ENCODE measurements around the gene CDC7.
"Not testable (repeated sequence)": the region's sequence is repeated elsewhere in the genome, so short reads cannot be mapped to it uniquely, and the experiment has no call there.

The CDC7 gene

DNA sequence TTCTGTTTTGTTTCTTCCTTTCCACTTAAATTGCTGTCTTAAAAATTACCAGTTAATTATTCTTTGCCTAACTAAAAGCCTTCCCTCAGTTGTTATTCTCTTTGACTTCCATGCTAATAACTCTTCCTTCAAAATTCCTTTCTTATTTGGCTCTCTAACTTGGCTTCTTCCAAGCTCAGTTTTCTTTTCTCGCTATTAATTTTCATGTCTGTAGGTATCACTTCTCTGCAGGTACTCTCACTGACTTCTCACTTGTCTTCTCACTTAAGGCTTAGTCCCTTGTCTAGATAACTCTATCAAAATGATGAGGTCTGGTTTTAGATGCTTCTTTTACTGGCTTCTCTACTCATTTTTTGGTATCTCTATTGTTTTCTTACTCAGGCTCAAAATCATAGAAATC is 10.1 kb downstream of the CDC7 start:
- no peak for DNase-seq (ENCODE audit: low read depth in 3 of 3)

DNA sequence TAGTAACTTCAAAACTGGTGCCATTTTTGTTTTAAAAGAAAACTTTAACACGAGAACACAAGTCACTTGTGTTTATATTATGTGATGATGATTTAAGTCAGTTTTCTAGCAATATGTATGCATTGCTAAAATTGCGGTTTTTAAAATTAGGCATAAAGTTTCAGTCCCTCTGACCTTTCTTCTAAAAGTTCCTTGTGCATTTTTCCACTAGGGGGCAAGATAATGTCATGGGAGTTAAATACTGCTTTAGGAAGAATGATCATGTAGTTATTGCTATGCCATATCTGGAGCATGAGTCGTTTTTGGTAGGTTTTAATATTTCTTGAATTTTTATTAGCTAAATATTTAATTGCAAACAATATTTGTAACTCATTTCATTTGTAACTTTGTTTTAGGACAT is 10.7 kb downstream of the CDC7 start:
- DNase-seq (ENCODE audit: low read depth in 3 of 3): no peak

DNA sequence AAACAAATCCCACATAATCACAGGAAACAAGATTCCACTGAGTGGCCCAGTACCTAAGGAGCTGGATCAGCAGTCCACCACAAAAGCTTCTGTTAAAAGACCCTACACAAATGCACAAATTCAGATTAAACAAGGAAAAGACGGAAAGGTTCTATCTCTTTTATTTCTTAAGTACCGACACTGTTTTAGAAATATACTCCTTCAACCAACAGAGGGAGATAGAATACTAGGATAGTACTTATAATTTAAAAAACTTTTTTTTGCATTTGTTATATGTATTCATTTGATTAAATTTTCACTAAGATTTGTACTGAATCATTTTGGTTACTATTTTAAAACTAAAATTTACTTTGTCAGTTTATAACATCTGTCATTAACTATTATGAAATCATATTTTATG is 12.5 kb downstream of the CDC7 start:
- DNase-seq (ENCODE audit: low read depth in 3 of 3): no peak

DNA sequence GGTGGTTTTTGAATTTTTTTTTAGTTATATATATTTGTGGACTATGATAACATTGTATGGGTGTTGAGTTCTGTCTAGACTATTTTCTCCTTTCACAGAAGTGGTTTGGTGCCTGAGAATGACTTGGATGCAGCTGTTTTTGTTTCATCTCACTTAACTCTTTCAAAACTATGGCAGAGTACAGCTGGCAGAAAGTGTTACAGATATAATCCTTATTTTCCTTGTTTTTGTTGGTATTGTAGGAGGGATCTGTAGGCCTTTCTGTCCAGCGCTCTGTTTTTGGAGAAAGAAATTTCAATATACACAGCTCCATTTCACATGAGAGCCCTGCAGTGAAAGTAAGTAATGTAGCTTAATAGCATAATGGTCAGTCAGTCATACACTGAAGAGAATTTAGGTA is 13.1 kb downstream of the CDC7 start:
- no peak for DNase-seq (ENCODE audit: low read depth in 3 of 3)

DNA sequence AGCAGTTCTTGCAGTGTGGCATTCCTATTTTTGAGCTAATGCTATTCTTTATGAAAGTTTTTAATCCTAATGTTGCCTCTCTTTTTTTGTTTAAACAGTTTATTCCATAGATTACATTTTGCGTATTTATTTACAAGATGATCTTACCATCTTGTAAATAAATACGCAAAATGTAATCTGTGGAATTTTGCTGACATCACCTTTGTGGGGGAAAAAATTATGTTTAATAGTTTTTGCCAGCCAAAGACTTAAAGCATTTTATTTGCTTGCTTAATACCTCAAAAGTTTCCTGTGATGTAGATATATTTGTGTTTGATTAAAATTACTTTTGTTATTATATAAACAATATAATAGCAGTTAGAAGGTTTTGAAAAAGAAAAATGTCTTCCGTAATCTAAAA is 15.3 kb downstream of the CDC7 start:
- DNase-seq (ENCODE audit: low read depth in 3 of 3): no peak

DNA sequence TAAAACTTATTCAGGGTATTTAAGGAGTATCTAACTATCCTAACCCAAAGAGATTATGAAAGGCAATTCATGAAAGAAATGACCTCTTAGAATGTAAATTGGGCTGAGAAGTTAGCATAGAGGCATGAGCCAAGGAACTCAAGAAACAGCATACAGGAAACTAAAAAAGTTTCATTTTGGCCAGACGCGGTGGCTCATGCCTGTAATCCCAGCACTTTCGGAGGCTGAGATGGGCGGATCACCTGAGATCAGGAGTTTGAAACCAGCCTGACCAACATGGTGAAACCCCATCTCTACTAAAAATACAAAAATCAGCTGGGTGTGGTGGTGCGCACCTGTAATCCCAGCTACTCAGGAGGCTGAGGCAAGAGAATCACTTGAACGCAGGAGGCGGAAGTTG is 16.0 kb downstream of the CDC7 start:
- DNase-seq (ENCODE audit: low read depth in 3 of 3): not testable (repeated sequence)

DNA sequence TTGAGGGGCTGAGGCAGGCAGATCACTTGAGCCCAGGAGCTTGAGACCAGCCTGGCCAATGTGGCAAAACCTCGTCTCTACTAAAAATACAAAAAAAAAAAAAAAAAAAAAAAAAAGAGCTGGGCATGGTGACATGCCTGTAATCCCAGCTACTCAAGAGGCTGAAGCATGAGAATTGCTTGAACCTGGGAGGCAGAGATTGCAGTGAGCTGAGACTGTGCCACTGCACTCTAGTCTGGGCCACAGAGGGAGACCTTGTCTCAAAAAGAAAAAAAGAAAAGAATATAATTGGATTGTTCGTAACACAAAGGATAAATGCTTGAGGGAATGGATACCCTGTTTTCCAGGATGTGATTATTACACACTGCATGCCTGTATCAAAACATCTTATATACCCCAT is 18.5 kb downstream of the CDC7 start:
- DNase-seq (ENCODE audit: low read depth in 3 of 3): not testable (repeated sequence)

DNA sequence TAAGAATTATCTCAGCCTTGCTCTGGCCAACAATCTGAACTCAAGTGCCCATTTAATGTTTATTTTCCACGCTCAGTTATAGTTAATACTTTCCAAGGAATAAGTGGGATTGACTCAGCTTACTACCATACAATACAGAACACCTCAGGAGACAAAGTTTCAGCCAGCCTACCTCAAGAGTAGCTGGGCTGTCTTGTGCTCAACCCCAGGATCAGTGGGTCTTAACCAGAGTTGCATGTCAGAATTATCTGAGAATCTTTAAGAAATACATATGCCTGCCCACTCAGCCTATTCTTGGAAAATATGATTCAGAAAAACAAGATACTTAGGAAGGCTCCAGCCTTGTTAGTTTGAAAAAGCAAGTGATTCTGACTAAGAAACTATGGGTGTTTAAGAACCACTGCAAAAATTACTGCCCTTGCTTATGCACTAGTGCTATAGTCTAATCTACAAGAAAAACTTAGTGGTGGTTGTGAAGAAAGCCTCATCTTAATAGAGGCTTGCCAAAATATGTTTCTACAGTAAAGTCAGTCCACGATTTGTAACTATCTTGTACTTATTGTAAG is 20.4 kb downstream of the CDC7 start:
- no peak for DNase-seq (ENCODE audit: low read depth in 3 of 3)

DNA sequence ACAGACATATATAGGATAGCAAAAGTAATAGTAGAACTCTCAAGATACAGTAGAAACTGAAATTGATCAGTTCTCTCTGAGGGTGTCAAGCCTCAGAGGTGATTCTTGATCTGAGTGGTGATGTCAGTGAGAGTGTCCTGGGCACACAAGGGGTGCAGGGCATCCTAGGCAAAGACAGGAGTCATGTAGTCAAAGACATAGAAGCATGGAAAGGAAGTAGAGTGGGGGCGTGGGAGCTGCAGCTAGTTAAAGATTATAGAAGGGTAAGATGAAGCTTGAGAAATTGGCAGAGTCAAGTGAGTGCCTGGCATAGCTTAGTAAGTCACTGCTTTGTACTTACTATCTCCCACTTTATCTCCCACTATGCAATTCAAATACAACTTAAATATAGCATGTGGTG is 22.8 kb downstream of the CDC7 start:
- no peak for DNase-seq (ENCODE audit: low read depth in 3 of 3)

DNA sequence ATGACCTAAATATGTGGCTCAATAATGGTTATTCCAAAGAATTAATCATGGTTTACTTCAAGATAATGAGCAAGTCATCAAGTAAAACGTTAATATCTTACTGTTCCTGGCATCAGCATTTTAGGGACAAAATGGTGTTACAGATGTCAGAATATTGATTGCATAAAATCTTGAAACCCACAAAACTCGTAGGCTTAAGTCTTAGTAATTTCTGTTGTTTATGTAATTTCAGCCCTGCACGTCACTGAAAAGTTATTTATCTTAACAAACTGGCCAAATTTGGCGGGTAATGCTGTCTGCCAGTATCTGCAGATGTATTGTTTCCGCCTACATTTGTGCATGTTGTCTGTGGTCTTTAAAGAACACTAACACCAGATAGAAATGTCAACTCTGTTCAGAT is 25.8 kb downstream of the CDC7 start:
- DNase-seq (ENCODE audit: low read depth in 3 of 3): no peak

DNA sequence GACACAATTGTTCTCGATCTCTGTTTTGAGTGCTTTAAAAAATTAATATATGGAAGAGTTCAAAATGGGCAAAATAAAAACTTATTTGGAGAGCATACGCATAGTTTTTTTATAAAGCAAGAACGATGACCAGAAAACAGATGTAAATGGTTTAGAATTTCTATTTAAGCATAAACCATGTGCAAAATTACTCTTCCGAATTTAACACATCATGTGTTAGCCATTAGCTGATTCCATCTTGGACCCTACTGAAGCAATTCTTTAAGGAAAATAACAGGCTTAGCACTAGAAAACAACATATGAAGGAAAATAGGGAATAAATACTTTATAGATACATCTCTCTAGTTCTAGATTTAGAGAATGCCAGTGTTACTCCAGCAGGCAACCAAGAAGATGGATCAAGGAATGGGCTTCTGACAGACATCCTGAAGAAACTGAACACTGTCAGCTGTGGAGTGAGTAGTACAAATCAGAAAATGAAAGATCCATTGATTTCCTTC is 26.7 kb downstream of the CDC7 start:
- DNase-seq (ENCODE audit: low read depth in 3 of 3): no peak

DNA sequence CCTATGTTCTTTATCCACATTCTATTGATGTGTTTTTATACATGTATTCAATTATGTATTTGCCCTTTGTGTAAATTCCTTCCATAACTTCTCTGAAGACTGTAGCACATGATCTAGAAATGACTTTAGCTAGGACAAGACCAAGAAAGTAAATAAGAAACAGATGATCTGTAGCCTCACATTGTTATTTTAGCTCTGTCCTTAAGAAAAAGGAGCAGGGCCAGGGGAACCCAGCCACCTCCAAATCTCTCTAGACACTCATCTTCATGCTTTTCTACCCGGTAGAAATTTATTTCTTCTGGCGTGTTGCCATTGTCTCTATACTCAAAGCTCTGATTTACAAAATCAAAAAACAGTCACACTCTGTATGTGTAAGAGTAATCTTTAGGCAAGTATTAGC is 27.1 kb downstream of the CDC7 start:
- no peak for DNase-seq (ENCODE audit: low read depth in 3 of 3)

DNA sequence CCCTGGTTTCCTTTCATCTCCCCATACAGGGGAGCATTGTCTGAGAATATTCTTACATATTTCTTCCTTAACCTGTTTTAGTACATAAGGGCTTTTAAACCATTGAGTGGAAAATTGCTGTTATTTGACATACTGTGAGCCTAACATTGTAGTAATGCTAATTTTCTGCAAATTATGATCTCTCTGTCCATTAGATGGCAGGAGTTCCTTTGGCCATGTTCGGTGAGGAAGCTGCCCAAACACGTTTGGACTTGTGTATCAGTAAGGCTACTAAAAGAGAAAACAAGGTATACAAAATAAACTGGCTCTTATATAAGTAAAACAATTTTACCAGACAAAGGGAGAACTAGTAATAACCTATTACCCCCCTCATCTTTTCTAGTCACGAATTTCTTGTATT is 29.2 kb downstream of the CDC7 start:
- DNase-seq (ENCODE audit: low read depth in 3 of 3): no peak

DNA sequence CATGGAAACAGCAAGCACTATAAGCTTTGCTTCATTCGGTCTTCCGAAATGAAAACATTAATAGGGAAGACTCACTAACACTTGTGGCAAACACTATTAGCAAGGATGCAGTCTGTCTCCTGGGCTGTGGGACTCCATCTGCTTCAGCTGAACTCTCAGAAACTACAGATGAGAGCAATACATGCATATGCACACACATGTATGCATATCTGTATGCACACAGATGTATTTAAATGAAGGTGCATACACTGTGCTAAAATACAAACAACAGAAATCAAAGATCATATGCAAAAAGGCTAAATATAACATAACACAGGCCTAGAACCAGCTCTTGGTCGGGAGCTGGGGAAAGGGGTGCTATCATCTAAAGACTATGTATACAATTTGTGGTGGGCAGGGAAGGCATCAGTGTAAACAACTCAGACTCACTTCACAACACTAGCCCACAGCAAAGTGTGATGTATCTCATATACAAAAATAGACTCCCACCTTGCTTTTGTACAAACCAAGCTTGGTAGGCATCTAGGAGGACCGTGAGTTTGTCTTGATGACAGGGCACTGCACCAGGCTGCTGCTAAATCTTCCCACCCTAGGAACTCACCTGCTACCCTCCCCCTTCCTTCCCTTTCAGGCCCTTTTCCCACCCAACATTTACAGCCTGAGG is 32.8 kb downstream of the CDC7 start:
- no peak for DNase-seq (ENCODE audit: low read depth in 3 of 3)

DNA sequence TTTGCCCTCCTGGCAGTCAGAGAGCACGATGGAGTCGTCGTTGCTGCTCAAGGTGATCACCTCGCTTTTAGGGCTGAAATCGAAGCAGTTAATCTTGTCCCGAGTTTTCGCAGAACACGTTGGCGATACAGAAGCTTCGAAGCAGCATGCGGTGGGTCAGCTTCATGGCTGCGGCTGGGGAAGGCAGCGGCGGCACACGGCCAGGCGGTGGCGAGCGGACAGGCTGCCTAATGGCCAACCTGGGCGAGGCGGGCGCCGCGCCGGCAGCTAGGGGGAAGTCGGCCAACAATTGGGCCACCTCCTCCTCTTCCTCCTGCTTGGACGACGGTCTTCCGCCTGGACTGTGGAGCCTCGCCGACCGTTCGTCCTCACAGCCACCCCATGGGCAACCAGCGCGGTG is 34.8 kb downstream of the CDC7 start:
- DNase-seq (ENCODE audit: low read depth in 3 of 3): no peak

DNA sequence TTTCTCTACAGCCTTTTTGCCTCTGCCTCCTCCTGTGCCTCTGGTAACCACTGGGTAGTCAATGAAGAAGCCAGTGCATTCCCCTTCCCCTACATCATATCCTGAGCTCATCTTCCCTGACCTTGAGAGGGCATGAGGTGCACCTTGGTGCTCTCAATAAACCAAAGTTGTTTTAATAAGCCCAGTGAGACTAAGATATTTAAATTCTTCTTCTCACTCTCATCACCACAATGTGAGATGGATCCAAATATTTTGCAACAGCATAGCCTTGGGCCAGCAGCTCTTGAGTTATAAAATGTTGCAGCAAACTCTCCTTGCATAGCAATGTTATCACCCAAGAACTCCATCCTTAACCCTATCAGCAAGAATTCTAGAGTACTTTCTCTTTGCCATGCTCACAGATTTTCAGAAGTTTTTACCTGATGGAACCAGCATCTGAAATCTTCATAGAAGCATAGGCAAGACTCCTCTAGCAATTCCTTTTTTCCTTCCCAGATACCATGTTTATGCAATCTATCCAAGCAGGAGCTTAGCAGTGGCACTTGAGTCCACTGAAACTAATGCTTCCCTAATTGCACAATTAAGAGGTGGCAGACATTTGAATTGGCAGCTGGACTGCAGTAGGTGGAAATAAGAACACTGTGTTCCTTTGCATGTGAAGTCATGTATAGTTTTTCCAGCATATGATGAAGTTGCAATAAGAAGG is 36.8 kb downstream of the CDC7 start:
- no peak for DNase-seq (ENCODE audit: low read depth in 3 of 3)

DNA sequence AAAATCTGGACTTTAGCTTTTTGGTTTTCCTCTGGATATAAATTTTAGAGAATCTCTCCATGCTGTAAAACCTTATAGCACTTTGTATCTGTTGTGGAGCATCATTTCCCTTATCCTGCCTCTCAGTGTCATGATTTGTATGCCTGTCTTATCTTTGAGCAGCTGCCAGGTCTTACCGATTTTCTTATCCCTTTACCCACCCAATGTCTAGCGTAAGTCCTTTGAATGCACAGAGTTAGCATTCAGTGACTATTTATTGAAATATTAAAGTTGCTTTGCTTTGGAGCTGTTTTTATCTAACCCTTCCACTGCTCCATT is 37.3 kb downstream of the CDC7 start:
- DNase-seq (ENCODE audit: low read depth in 3 of 3): no peak

DNA sequence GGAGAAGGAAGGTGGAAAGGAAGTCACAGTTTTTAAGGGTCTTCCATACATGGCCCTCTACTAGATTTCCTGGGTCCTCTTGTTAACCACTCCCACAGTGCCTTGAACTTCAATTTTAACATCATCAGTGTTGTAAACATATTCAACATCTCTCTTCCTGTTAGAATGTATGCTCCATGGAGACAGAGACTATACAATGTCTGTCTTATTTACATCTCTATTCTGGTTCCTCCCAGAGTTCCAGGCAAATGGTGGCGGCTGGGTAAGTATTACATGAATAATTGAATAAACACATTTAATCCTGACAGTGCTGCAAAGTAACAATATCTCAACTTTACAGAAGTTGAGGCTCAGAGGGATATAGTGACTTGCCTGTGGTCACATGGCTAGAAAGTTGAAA is 40.3 kb downstream of the CDC7 start:
- DNase-seq (ENCODE audit: low read depth in 3 of 3): no peak

DNA sequence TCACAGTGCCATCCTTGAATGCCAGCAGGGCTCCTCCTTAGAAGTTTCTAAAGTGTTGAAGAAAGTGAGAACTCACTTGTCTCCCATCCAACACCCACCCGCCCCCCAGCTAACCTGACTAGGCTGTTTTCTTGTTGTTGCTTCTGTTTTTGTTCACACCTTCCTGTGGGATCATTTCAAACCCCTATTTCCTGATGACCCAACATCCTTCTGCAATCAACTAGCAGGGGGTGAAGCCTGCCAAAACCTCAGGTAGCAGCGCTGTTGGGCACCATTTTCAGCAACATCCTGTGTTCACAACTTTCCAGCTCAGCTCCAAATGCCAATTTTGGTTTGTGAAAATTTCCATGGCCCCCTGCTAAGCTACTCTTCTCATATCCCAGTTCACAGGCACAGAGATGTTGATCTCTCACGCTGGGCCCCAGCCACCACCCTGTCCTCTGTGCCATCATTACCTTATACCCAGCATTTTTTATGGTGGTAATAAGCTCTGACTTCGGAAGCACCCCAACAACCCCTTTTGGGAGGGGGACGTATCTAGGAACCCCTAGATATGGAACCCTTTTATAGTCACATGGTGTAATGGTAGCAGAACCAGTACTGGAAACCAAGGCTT is 41.4 kb downstream of the CDC7 start:
- DNase-seq (ENCODE audit: low read depth in 3 of 3): no peak

DNA sequence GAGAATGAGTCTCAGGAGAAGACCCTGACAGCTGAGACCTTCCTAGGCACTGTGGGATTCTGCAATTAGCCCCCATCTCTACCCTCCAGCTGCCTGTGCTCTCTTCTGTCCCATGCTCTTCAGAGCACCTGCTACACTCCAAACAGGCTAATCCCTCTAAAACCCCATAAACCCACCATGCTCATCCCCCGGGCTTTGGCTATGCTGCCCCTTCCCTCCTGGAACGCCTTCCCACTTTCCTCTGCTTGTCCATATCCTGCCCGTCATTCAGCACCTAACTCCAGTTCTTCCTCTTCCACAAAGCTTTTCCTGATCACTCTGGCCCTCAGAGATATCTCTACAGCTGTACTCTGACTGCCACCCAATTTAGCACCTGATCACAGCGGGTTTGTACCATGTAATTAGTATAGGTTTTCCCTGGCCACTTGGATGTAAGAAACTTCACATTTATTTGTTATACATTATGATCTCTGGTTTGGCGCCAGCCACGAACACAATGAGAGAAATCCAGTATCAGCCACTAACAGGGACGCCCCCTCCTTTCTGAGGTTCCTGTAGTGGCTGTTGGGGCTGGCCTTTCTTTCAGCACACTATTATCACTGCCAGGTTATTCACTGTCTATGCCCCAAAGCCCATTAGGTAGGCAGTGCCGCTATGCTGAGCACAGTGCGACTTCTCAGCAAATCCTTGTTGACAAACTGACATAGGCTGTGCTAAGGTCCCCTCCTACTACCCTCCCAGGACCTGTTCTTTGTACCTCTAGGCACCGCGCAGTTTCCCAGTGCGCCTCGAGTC is 45.1 kb downstream of the CDC7 start:
- no peak for DNase-seq (ENCODE audit: low read depth in 3 of 3)

DNA sequence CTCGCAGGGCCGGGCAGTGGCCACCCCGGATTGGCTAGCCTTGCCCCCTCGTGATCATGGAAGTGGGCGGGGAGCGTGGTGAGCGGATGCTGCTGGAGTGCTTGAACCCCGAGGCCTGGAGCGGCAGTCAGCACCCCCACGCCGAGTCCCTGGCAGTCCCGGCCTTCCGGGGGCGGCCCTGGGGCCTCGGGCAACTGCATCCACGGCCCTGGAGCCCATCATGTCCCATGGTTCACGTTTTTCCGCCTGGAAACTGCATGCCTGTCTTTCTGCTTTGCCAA is 45.6 kb downstream of the CDC7 start:
- DNase-seq (ENCODE audit: low read depth in 3 of 3): no peak

DNA sequence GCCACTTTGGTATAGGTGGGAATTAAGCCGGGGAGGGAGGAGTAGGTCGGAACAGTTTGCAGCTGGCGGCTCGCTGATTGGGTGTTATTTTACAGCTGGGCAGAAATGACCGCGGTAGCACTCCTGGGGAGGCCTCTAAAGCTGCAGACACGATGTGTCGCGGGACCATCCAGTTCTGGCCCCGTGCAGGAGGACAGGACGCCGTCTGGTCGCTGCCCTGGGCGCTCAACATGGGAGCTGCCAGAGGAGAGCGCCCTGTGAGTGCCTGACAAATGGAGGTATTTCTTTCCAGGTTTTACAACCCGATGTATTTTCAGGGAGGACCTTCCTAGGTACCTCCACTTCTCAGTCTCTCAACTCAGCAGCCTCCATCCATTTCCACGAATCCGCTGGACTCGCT is 46.2 kb downstream of the CDC7 start:
- no peak for DNase-seq (ENCODE audit: low read depth in 3 of 3)
